ENCODE measurements around the gene APRT.

The APRT gene

DNA sequence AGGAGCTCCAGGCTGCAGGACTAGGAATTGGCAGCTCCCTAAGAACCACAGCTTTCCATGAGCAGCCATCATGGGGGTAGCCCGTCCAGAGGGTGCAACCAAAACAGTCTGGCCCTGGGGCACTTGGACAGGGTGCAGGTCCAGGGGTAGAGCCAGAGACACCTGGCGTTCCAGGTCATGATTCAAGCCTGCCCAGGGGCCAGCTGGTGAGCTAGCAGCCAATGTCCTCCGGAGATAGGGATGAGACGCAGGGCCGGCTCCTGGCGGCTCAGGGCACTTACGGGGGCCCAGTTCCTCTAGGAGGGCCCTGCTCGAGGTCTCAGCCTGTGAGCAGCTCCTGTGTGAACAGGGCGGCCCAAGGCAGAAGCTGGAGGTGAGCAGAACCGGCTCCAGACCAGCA is 48.8 kb downstream of the APRT start:
- DNase-seq (ENCODE audit: low read depth), result no peak

GRCh38 chr16:88762258-88762870 is 49.4 kb downstream of the APRT start:
- TF ChIP-seq, protein P1, sequence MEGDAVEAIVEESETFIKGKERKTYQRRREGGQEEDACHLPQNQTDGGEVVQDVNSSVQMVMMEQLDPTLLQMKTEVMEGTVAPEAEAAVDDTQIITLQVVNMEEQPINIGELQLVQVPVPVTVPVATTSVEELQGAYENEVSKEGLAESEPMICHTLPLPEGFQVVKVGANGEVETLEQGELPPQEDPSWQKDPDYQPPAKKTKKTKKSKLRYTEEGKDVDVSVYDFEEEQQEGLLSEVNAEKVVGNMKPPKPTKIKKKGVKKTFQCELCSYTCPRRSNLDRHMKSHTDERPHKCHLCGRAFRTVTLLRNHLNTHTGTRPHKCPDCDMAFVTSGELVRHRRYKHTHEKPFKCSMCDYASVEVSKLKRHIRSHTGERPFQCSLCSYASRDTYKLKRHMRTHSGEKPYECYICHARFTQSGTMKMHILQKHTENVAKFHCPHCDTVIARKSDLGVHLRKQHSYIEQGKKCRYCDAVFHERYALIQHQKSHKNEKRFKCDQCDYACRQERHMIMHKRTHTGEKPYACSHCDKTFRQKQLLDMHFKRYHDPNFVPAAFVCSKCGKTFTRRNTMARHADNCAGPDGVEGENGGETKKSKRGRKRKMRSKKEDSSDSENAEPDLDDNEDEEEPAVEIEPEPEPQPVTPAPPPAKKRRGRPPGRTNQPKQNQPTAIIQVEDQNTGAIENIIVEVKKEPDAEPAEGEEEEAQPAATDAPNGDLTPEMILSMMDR (IDR thresholded peaks at IDR 0.05; ENCODE audit: control insufficient read depth, insufficient read depth, low read depth, low read length, missing control alignments), result no peak
- H3K4me3 ChIP-seq (ENCODE audit: control insufficient read depth, low read depth, low read length), result no peak overlapping the region
- DNase-seq (ENCODE audit: low read depth), result no peak

More for the DNA sequence above, 48.8 kb downstream of the APRT start:
- no peak overlapping the region for H3K4me3 ChIP-seq (ENCODE audit: control insufficient read depth, low read depth, low read length)
- TF ChIP-seq, protein P1 (IDR thresholded peaks at IDR 0.05; ENCODE audit: control insufficient read depth, insufficient read depth, low read depth, low read length, missing control alignments), result no peak

DNA sequence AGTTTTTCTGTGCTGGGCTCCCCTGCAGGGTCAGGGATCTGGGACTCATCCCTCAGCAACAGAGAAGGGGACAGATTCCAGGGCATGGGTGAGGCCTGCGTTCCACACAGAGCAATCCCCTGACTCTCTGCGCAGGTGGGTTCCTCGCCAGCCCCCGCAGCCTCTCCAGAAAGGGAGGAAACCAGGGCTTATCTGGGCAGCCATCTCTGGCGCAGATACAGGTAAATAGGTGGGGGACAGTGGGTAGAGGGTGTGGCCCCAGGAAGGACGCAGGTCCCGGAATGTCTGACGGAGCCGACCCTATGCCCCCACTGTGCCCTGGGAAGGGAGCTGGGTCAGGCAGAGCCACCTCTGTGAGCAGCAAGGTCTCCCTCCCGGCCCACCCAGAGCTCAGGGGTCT is 49.9 kb downstream of the APRT start:
- H3K4me3 ChIP-seq (ENCODE audit: control insufficient read depth, low read depth, low read length), result no peak overlapping the region
- no peak for DNase-seq (ENCODE audit: low read depth)
- TF ChIP-seq, protein P1 (IDR thresholded peaks at IDR 0.05; ENCODE audit: control insufficient read depth, insufficient read depth, low read depth, low read length, missing control alignments), result no peak

- TF ChIP-seq, protein P1 (IDR thresholded peaks at IDR 0.05; ENCODE audit: control insufficient read depth, insufficient read depth, low read depth, low read length, missing control alignments), result no peak
- H3K4me3 ChIP-seq (ENCODE audit: control insufficient read depth, low read depth, low read length), result no peak overlapping the region
- no peak for DNase-seq (ENCODE audit: low read depth)
These were observed 50.6 kb downstream of the APRT start for GRCh38 chr16:88761143-88761534.

- DNase-seq (ENCODE audit: low read depth), result no peak
- H3K4me3 ChIP-seq (ENCODE audit: control insufficient read depth, low read depth, low read length), result no peak overlapping the region
- TF ChIP-seq, protein P1 (IDR thresholded peaks at IDR 0.05; ENCODE audit: control insufficient read depth, insufficient read depth, low read depth, low read length, missing control alignments), result no peak
These were observed 51.1 kb downstream of the APRT start for GRCh38 chr16:88760424-88761142.

DNA sequence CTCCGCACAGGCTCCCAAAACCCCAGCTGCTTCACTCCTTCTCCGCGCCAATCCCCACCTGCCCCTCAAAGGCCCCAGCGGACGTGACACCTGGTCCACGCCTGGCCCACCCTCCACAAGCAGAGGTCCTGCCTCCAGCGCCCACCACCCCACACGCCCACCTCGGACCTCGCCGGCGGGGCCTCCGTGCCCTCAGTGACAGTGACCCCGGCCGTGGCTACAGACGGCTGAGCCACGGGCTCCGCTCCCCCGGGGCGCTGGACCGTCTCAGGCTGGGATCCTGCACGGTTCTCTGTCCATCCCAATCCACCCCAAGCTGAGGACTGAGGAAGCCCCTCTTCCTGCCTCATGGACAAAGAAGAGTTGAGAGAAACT is 51.8 kb downstream of the APRT start:
- H3K4me3 ChIP-seq (ENCODE audit: control insufficient read depth, low read depth, low read length), result no peak overlapping the region
- no peak for DNase-seq (ENCODE audit: low read depth)

More for the DNA sequence above, 51.8 kb downstream of the APRT start:
- TF ChIP-seq, protein P1 (IDR thresholded peaks at IDR 0.05; ENCODE audit: control insufficient read depth, insufficient read depth, low read depth, low read length, missing control alignments), result no peak

All from AG09309 (cell line).